ENCODE data around the gene MRPL11.

The MRPL11 gene

DNA sequence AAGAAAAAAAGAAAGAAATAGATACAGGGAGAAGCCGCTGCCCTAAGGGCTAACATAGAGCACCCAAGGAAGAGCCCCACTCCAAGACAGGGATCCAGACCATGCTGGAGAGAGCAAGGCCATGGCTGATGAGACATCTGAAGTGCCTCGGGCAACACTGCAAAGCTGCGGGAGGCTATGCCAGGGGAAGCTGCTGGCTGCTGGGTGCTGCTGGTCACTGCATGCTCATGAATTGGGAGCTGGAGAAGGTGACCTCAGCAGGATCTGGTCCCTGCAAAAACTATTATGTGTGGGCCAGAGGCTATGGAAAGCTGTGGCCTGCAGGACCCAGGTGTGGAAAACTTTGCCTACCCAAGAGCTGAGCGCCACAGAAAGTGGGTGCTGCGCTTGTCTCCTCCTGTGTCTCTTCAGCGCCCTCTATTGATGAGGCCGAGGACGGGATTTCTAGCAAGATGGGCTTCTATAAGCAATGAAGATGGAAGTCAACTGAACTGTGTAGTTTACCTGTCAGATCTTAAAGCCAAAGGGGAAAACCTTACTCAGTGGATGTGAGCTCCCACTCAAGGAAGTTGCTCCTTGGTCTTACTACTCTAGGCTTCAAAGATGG, 49.8 kb downstream of the MRPL11 start:
- DNase-seq (ENCODE audit: low read depth in 2 of 2), result peak; percentile 59 to 73

DNA sequence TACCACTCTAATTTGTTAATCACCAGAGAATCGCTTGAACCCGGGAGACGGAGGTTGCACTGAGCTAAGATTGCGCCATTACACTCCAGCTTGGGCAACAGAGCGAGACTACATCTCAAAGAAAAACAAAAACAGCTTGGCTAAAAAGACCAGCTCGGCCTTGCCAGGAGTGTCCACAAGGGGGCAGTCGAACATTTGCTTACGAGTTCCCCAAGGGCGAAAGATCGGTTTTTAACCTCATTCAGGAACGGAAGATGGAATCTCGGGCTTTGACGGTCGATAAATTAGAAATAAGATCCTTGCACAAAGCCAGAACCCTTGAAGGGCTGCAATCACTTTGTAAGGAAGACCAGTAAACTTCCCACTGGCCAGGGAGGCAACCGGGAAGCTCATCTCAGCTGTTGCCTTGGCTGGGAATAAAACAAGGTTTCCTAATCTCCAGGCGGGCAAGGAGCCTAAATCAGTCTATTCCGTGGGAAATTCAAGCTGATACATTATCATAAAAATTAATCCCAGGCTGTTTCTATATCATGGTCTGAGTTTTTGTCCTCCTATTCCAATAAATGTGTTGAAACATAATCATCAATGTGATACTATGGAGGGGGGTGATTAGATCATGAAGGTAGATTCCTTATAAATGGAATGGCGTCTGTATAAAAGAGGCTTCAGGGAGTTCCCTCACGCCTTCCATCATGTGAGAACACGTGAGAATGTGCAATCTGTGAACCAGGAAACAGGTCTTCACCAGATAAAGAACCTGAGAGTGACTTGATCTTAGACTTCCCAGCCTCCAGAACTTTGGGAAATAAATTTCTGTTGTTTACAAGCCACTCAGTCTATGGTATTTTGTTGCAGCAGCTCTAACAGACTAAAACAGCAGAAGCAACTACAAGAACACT, 52.2 kb downstream of the MRPL11 start:
- peak; percentile 71 to 83 for DNase-seq (ENCODE audit: low read depth in 2 of 2)

Data from stimulated activated CD4-positive, alpha-beta T cell treated with anti-CD3 and anti-CD28 coated beads, Interleukin-15, amount 100 ng/mL, for 48 hours (primary cell).